Stomach smooth muscle (tissue), 2 donors: ENCODE measurements around the gene SRSF1.

Experiments
- H3K27ac ChIP-seq: one replicate; pipeline ENCODE4 v1.7.0; 2013; ENCODE audit warnings: mild to moderate bottlenecking, low read length, inconsistent platforms
- H3K27me3 ChIP-seq, 2 donors: one replicate each; pipeline ENCODE4 v1.7.0; 2013; ENCODE audit warnings: low read length in 2 of 2; ENCODE audit not compliant: insufficient read depth in 2 of 2, control insufficient read depth in 1 of 2
- H3K36me3 ChIP-seq, 2 donors: one replicate each; pipeline ENCODE4 v1.7.0; 2013; ENCODE audit warnings: low read length in 2 of 2; ENCODE audit not compliant: control insufficient read depth in 2 of 2, insufficient read depth in 2 of 2
- H3K4me1 ChIP-seq: one replicate; pipeline ENCODE4 v1.7.0; 2013; ENCODE audit warnings: low read length; ENCODE audit not compliant: control insufficient read depth, insufficient read depth
- H3K4me3 ChIP-seq, 2 donors: one replicate each; pipeline ENCODE4 v1.7.0; 2013; ENCODE audit warnings: low read length in 2 of 2
- H3K9ac ChIP-seq, 2 donors: one replicate each; pipeline ENCODE4 v1.7.0; 2013; ENCODE audit warnings: low read length in 2 of 2, mild to moderate bottlenecking in 1 of 2
- H3K9me3 ChIP-seq, 2 donors: one replicate each; pipeline ENCODE4 v1.7.0; 2013; ENCODE audit warnings: low read length in 2 of 2; ENCODE audit not compliant: control insufficient read depth in 2 of 2
- donor health status: healthy.
- donor health status: Pancreatic carcinoma.

The SRSF1 gene

DNA sequence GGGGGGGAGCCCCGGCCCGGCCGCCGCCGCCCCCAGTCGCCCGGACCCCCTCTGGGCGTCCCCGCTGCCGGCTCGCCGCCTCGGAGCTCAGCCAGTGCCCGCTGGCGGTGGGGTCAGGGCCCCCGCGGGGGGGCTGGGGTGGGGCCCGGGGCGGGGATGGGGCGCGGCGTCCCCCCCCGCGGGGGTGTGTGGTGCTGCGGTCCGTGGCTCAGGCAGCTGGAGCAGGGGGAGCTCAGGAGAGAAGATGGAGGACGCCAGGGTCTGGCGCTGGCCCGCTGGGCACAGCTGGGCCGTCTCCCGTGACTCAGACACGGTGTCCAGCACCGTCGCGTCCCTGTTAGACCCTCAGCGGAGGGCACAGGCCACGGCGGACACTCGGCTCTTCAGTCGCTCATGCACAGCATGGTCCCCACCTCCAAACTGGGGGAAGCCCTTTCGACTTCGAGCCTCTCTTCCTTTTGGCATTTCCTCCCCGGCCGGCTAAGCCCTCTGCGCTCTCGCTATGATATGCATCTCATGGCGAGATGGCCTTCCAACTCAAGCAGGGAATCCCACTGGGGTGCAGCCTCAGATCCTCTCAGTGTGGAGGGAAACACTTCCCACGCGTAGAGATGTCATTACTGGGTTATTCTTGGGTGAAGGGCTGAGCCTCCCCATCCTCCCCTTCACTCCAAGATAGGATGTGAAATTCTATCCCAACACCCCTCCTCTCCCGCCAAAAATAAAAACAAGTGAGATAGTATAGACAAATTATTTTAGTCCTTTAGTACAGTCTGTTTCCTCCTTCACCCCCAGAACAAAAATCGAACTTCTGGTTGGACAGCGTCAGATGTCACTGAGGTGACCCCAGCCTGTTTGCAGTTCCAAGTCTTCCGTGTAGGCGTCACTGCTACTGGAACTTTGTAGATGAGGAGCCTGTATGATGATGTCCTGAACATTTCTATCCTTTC lies 18.5 kb downstream of the SRSF1 start:
- Histone ChIP-seq H3K4me3 (peak overlapping the region; percentile 89 to 92), H3K9me3 (no peaks in the 10 kb centered on the region), H3K4me1 (peaks cover 22% of the 10 kb centered on the region), H3K36me3 (no peaks in the 10 kb centered on the region), H3K27ac (peak overlapping the region; percentile 90), H3K9ac (peak overlapping the region; percentile 84 to 87), H3K27me3 (no peaks in the 10 kb centered on the region)

DNA sequence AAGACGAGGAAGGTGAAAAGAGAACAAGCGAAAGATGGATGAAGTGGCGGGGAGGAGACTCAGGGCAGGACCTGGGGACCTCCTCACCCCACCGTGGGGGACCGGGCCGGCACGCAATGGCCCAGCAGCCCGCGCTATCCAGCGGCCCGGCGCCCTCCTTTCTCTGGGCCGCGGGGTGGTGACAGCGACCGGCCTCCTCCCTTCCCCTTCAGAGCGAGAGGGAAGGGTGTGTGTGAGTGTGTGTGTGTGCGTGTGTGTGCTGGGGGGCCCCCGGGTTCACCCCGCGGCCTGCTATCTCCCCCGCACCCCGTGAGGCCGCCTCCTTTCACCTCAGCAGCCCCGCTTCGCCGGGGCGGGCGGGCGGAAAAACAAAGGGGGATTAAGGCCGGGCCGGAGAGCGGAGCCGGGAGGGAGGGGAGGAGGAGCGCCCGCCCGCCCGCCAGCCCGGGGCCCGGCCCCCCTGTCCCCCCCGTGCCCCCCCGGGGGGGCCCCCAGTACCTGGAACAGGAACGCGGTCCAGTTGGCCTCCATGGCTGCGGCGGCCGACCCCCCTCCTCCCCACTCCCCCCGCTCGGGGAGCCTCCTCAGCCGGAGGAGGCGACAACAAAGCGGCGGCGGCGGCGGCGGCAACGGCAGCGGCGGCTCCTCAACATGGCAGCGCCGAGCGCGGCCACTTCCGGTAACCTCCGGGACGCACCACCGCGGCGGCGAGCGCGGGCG lies 19.3 kb downstream of the SRSF1 start, which contains the start of gene VEZF1:
Gene VEZF1 (minus strand): TSS at position 674 of the 720 bp plus-strand sequence. CDS start 143 bp downstream, at position 531.
- Histone ChIP-seq H3K9ac (peak within 1 kb of the TSS; percentile 92 to 99), H3K27me3 (no peaks in the 10 kb centered on the region), H3K9me3 (no peaks in the 10 kb centered on the region), H3K4me3 (peak within 1 kb of the TSS; percentile 89 to 92), H3K4me1 (peaks cover 24% of the 10 kb centered on the region), H3K36me3 (peaks cover 0 to 1% of the 10 kb centered on the region in 2 donors), H3K27ac (peak within 1 kb of the TSS; percentile 95)

DNA sequence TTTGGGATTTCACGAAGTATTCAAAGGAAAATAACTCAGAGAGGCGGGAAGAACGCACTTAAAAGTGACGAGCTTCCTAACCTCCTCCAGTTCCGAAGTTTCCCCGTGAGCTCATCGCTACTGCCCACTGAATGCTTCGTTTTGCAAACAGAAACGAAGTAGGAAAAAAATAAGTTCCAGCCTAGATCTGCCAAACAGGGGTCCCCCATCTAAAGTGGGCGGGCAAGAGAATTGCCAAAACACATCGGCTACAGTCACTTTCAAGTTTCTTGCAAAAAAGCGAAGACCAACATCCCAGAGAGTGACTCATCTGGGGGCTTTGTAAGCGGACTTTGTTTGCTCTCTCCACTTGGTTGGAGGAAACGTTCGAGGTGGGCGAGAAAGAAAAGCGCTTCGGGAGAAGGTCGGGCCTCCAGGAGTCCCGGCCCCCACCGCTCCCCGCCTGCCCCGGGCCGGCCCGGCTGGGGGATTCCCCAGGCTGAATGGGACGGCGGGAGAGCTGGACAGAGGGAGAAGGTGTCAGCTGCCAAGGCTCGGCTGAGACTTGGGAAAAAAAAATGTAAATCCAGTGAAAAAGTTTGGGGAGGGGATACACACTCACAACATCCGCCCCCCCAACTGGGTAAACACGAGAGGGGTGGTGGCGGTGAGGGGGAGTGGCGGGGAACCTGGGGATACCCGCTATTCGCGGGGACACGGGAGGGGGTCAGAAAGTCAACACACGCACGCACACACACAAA lies 20.0 kb downstream of the SRSF1 start:
- no peaks in the 10 kb centered on the region for H3K9me3 ChIP-seq
- H3K4me3 ChIP-seq: peak overlapping the region; percentile 63 to 89
- H3K4me1 ChIP-seq: peaks cover 30% of the 10 kb centered on the region
- H3K27ac ChIP-seq: peak overlapping the region; percentile 95
- peak overlapping the region; percentile 92 to 99 for H3K9ac ChIP-seq
- peaks cover 5 to 6% of the 10 kb centered on the region in 2 donors for H3K36me3 ChIP-seq
- no peaks in the 10 kb centered on the region for H3K27me3 ChIP-seq

DNA sequence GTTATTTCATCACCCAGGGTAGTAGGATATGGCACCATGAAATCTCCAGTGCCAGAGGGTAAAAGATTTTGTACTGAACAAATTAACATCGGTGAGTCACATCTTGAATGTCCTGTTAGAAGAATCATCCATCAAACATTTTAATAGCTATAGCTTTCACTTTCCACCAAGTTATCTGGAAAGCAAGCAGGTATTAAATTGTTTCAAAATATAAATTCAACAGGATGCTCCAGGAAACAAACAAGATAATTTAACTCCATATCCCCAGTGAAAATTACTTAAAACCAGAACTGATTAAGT lies 21.4 kb downstream of the SRSF1 start:
- no peaks in the 10 kb centered on the region for H3K27me3 ChIP-seq
- peaks cover 8 to 9% of the 10 kb centered on the region in 2 donors for H3K36me3 ChIP-seq
- peak overlapping the region in 1 of 2 donors; percentile 36 for H3K4me3 ChIP-seq
- peak overlapping the region; percentile 30 to 99 for H3K9ac ChIP-seq
- peaks cover 35% of the 10 kb centered on the region for H3K4me1 ChIP-seq
- H3K9me3 ChIP-seq: no peaks in the 10 kb centered on the region
- H3K27ac ChIP-seq: peak overlapping the region; percentile 19

DNA sequence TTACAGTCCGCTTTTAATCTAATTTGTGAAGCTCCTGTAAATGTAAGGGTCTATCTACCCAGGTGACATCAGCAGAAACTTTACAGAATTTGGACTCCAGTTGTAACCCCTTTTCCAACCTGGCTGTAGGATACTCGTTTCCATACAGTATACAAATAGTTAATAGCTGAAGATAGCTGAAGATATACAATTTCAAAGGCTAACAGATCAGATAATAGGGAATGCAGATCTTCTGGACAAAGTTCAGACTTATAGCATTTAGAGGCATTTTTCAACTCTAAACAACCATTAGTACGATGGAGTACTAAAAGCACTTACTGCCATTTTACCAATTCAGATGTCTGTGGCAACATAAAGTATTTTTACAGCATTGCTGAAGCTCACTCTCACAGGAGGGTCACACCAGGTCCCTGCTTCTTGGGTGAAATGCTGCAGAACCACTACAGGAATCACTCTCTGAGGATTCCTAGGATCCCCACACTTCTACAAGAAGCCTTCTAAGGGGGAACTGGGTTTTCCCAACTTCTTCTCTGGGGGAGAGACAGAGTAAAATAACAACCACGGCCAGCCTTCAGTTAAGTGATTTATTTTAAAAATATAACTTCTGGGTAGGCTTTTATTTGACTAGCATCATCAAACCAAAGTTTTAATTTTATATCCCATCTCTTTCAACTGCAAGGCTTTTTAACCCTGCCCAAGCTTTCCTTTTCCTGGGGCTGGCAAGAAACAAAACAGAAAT lies 21.9 kb downstream of the SRSF1 start:
- Histone ChIP-seq H3K27me3 (no peaks in the 10 kb centered on the region), H3K9ac (peak overlapping the region; percentile 16 to 37), H3K9me3 (no peaks in the 10 kb centered on the region), H3K4me3 (peak overlapping the region; percentile 12 to 36), H3K4me1 (peaks cover 35% of the 10 kb centered on the region), H3K27ac (peak overlapping the region; percentile 19), H3K36me3 (peaks cover 8 to 14% of the 10 kb centered on the region in 2 donors)

DNA sequence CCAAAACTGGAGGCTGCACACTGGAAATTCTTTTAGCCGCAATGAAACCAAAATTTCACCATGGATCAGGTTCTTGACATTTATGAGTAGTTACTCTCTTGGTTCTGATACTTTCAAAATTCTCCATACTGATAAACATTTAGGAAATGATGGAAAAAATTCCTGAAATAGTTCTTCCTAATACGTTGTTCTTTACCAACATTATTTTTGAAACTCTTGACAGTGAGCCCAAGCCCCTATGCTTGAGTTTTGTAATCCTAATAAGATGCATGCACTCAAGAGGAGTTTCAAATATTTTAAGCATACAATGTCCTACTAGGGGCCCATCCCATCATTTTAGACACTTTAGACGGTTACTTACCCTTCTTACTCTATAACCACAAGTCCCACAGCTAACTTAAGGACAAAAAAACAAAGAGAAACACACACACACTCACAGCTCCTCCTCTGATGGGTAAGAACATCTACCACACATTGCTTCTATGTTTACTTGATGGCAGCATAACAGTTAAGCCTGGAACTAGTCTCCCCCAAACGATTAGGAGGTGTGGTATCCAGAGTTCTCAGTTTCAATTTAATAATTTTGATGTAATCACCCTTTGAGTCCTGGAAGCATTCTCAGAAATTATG lies 22.7 kb downstream of the SRSF1 start:
- H3K4me3 ChIP-seq: peak overlapping the region; percentile 12 to 36
- H3K4me1 ChIP-seq: peaks cover 35% of the 10 kb centered on the region
- peak overlapping the region; percentile 16 to 37 for H3K9ac ChIP-seq
- no peaks in the 10 kb centered on the region for H3K27me3 ChIP-seq
- peaks cover 10 to 21% of the 10 kb centered on the region in 2 donors for H3K36me3 ChIP-seq
- no peaks in the 10 kb centered on the region for H3K9me3 ChIP-seq
- peak overlapping the region; percentile 19 for H3K27ac ChIP-seq

DNA sequence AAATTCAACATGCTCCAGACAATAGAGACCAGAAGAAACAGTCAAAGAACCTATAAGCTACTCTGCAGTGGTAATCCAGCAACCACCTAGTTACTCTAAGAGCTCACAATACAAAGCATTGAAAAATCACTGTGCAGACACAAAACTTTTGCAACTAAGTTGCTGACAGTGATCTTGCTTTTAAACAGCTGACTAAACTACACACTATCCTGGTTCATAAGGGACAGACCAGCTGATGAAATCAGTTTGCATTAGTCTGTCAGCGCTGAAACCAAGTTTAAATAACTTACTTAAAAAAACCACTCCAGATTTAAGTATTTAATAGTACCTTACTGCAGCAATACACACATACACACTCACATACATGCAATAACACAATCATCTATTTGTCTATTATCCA lies 23.6 kb downstream of the SRSF1 start:
- Histone ChIP-seq H3K27me3 (no peaks in the 10 kb centered on the region), H3K4me1 (peaks cover 38% of the 10 kb centered on the region), H3K27ac (no peak overlapping the region), H3K9me3 (no peaks in the 10 kb centered on the region), H3K36me3 (peaks cover 10 to 30% of the 10 kb centered on the region in 2 donors), H3K4me3 (peak overlapping the region in 1 of 2 donors; percentile 12), H3K9ac (no peak overlapping the region)

DNA sequence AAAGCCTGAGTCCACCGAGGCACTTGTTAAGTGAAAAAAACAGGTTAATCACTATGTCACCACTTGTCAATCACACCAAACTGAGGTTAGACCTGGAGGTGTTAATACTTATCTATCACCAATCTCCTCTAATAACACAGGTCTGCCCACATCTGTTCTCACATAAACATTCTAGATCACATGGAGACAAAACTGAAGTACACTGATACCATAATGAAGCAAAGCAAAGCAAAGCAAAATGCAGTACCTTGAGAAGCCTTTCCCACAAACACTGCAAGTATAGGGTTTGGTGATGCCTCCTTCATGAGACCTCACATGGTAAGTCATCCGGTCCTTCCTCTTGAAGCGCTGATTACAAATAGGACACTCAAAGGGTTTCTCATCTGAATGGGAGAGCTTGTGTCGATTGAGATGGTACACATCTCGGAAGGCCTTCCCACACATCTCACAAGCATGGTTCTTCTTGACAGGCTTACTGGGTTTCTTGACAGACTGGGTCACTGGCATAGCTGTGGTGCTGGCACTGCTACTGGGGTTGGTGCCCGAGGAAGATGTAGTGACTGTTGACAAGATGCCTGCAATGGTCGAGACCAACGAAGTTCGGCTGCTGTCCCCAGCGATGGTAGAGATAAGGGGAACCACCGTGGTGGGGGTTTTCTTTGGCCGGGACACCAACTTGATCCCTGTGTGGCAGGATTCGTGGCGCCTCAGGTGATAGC lies 24.4 kb downstream of the SRSF1 start:
- peak overlapping the region in 1 of 2 donors; percentile 31 for H3K4me3 ChIP-seq
- H3K36me3 ChIP-seq: peaks cover 10 to 37% of the 10 kb centered on the region in 2 donors
- no peaks in the 10 kb centered on the region for H3K9me3 ChIP-seq
- no peak overlapping the region for H3K9ac ChIP-seq
- peak overlapping the region; percentile 1 for H3K27ac ChIP-seq
- H3K4me1 ChIP-seq: peaks cover 38% of the 10 kb centered on the region
- H3K27me3 ChIP-seq: no peaks in the 10 kb centered on the region

DNA sequence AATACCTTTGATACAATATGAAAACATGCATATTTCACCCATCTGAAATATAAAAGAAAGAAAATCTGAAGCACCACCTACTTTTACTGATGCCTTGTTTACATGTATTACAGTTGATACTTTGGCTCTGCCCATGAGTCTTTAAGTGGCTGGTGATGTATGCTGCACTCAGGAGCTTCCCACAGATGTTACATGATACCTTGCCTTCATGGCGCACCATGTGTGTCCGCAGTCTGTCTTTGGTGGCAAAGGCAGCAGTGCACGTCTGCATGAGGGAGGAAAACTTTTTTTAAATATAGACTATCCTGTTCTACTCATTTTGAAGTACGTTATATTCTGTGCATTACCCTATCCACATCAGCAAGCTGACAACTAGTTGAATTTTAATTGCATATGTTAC lies 26.5 kb downstream of the SRSF1 start:
- no peak overlapping the region for H3K4me3 ChIP-seq
- H3K4me1 ChIP-seq: peaks cover 42% of the 10 kb centered on the region
- no peak overlapping the region for H3K9ac ChIP-seq
- no peaks in the 10 kb centered on the region for H3K27me3 ChIP-seq
- H3K36me3 ChIP-seq: peaks cover 22 to 54% of the 10 kb centered on the region in 2 donors
- H3K9me3 ChIP-seq: no peaks in the 10 kb centered on the region
- no peak overlapping the region for H3K27ac ChIP-seq
